ENCODE data around the gene IL10RA.

GRCh38 chr11:117989351-117990102 is 3.3 kb downstream of the IL10RA start:
- no peak for TF ChIP-seq CTCF (IDR thresholded peaks at IDR 0.05)
- no peak for TF ChIP-seq POLR2A (IDR thresholded peaks at IDR 0.05)
- no peak for TF ChIP-seq EP300 (IDR thresholded peaks at IDR 0.05)
